ENCODE measurements around the gene PDPR.

PDPR gene

DNA sequence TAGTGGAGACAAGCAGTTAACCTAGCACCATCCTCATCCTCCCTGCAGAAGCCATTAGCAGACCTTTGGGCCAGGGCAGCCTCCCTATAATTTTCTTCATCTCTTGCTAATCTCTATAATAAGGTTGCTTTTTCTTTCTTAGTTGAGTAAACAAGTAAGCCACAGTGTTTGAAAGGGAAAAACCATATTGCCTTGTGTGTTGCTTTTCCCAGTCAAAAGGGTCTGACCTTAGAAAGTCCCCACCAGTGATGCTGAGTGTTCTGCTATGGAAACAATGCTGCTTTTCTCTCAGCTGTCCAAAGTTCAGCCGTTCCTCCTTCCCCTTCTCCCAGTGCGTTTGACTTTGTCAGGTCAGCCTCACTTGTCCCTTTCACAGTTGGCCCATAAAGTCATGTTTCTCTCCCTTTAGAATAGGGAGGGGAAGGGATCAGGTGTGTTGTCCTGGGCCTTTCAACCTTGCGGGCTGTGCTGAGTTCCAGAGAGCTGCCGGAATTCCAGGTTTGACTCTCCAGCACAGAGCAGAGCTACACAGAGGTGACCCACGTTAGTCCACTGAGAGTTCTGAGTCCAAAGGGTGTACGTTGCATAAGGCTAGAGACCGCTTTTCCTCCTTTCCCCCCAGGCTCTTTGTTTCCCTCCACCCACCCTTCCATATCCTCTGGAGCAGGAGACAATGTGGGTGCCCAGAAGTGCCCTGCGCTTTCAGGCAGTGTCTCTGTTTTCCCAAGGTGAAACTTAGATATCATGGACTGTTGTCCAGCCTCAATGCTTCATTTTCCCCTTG lies 43.5 kb downstream of the PDPR start:
- no peak for TF ChIP-seq POLR2AphosphoS5 (IDR thresholded peaks at IDR 0.05; ENCODE audit: low read depth)
- no peak for TF ChIP-seq SPI1 (IDR thresholded peaks at IDR 0.05; ENCODE audit: borderline replicate concordance, low read depth)
- TF ChIP-seq, protein P1, sequence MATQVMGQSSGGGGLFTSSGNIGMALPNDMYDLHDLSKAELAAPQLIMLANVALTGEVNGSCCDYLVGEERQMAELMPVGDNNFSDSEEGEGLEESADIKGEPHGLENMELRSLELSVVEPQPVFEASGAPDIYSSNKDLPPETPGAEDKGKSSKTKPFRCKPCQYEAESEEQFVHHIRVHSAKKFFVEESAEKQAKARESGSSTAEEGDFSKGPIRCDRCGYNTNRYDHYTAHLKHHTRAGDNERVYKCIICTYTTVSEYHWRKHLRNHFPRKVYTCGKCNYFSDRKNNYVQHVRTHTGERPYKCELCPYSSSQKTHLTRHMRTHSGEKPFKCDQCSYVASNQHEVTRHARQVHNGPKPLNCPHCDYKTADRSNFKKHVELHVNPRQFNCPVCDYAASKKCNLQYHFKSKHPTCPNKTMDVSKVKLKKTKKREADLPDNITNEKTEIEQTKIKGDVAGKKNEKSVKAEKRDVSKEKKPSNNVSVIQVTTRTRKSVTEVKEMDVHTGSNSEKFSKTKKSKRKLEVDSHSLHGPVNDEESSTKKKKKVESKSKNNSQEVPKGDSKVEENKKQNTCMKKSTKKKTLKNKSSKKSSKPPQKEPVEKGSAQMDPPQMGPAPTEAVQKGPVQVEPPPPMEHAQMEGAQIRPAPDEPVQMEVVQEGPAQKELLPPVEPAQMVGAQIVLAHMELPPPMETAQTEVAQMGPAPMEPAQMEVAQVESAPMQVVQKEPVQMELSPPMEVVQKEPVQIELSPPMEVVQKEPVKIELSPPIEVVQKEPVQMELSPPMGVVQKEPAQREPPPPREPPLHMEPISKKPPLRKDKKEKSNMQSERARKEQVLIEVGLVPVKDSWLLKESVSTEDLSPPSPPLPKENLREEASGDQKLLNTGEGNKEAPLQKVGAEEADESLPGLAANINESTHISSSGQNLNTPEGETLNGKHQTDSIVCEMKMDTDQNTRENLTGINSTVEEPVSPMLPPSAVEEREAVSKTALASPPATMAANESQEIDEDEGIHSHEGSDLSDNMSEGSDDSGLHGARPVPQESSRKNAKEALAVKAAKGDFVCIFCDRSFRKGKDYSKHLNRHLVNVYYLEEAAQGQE (IDR thresholded peaks at IDR 0.05; ENCODE audit: insufficient replicate concordance, low read depth), result no peak
- TF ChIP-seq, protein P2, sequence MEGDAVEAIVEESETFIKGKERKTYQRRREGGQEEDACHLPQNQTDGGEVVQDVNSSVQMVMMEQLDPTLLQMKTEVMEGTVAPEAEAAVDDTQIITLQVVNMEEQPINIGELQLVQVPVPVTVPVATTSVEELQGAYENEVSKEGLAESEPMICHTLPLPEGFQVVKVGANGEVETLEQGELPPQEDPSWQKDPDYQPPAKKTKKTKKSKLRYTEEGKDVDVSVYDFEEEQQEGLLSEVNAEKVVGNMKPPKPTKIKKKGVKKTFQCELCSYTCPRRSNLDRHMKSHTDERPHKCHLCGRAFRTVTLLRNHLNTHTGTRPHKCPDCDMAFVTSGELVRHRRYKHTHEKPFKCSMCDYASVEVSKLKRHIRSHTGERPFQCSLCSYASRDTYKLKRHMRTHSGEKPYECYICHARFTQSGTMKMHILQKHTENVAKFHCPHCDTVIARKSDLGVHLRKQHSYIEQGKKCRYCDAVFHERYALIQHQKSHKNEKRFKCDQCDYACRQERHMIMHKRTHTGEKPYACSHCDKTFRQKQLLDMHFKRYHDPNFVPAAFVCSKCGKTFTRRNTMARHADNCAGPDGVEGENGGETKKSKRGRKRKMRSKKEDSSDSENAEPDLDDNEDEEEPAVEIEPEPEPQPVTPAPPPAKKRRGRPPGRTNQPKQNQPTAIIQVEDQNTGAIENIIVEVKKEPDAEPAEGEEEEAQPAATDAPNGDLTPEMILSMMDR (IDR thresholded peaks at IDR 0.05; ENCODE audit: insufficient read depth, low read length), result no peak
- no peak for TF ChIP-seq GABPA (IDR thresholded peaks at IDR 0.05; ENCODE audit: low read depth)
- peak in 1 of 2 experiments; percentile 1 for DNase-seq (ENCODE audit: low read depth in 1 of 2, low spot score in 1 of 2)
- no peak overlapping the region for H3K27ac ChIP-seq (replicated peaks)
- no peaks in the 10 kb centered on the region for H3K27me3 ChIP-seq (ENCODE audit: insufficient read depth, poor library complexity, severe bottlenecking)
- no peak overlapping the region for H3K4me3 ChIP-seq (replicated peaks; ENCODE audit: insufficient read depth, low read length)

DNA sequence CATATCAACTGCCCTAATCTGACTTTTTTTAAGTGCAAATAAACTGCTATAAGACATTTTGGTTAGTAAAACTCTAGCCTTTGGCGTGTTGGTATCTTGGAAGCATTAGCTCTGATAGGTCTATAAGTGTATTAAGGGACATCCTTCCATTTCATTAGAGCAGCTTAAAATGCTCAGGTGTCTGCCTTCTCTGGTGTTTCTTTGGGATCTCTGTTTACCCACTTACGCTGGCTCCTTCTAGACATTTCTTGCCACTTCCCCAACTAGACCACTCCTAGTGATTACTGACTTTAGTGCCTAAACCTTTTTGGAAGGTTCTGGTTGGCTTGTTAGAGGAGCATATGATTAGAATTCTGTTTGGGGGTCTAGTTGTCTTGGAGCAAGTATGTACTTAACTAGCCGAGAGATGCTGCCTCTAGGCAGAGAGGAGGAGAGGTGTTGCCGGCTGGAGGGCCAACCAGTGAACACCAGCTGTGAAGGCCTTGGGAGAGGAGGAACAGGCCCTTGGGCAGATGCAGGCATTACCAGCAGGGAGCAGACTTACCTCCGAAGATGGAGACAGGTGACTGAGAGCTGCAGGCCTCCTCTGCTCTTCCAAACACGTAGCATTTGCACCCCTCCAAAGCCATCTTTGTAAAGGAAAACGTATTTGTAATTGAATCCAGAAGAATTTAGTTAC lies 44.3 kb downstream of the PDPR start:
- peak in 1 of 2 experiments; percentile 27 for DNase-seq (ENCODE audit: low read depth in 1 of 2, low spot score in 1 of 2)
- TF ChIP-seq SPI1 (IDR thresholded peaks at IDR 0.05; ENCODE audit: borderline replicate concordance, low read depth) (no peak), GABPA (IDR thresholded peaks at IDR 0.05; ENCODE audit: low read depth) (no peak), POLR2AphosphoS5 (IDR thresholded peaks at IDR 0.05; ENCODE audit: low read depth) (no peak)
- TF ChIP-seq, protein P2 (IDR thresholded peaks at IDR 0.05; ENCODE audit: insufficient read depth, low read length), result no peak
- TF ChIP-seq, protein P1 (IDR thresholded peaks at IDR 0.05; ENCODE audit: insufficient replicate concordance, low read depth), result no peak
- no peak overlapping the region for H3K27ac ChIP-seq (replicated peaks)
- H3K27me3 ChIP-seq (ENCODE audit: insufficient read depth, poor library complexity, severe bottlenecking), result no peaks in the 10 kb centered on the region
- H3K4me3 ChIP-seq (replicated peaks; ENCODE audit: insufficient read depth, low read length), result no peak overlapping the region

DNA sequence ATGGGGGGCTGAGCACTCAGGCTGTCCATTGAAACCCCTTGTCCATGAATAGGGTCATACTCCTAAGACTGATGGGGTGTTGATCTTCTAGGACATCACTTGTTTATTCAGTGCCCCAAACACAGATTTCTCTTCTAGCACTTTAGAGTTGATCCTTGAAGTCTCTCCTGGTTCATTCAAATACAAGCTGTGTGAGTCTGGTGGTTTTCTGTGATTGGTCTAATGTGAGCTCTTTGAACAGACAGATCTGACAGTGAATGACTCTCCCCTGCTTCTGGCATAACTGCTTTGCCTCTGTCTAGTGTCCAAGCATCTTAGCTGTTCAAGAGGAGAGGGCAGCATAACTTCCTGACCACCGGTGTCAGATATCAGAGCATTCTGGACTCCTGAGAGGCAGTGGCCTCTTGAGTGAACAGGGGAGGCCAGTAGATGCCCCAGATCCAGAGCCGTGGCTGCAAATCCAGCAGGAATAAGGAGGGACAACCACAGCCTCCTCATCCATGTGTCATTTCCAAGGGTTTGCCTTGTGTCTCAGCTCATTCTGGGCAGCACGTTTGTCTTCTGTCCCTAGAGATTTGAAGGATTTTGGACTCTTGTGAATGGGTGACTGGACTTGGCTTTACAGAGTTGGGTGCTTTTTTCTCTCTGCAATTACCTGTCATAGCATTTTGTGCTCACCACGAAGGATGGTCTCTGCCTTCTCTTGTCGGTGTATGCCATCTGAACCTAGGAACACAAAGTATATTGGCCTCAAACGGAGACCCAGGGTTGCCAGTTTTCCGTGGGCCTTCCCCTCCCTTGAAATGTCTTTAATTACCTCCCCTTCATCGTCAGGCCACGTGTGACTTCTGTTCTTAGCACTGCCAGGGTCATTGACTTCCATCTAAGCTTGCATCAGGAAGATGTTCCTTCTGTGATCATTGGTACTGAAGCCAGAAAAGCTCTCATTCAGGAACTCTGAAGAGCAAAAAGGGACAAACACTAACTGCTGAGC lies 45.5 kb downstream of the PDPR start:
- no peak overlapping the region for H3K27ac ChIP-seq (replicated peaks)
- no peaks in the 10 kb centered on the region for H3K27me3 ChIP-seq (ENCODE audit: insufficient read depth, poor library complexity, severe bottlenecking)
- DNase-seq (ENCODE audit: low read depth in 1 of 2, low spot score in 1 of 2), result peak in 1 of 2 experiments; percentile 2

More for the DNA sequence above, 45.5 kb downstream of the PDPR start:
- no peak overlapping the region for H3K4me3 ChIP-seq (replicated peaks; ENCODE audit: insufficient read depth, low read length)
- TF ChIP-seq, protein P1 (IDR thresholded peaks at IDR 0.05; ENCODE audit: insufficient replicate concordance, low read depth), result no peak
- TF ChIP-seq, protein P2 (IDR thresholded peaks at IDR 0.05; ENCODE audit: insufficient read depth, low read length), result no peak
- TF ChIP-seq POLR2AphosphoS5 (IDR thresholded peaks at IDR 0.05; ENCODE audit: low read depth), result no peak

Measured in HL-60 (cell line).